HUES64 (cell line): ENCODE results near the gene RNF213.

Source experiments
- H3K27ac ChIP-seq: 2 replicates; pipeline ENCODE4 v1.7.0; 2013; ENCODE audit warnings: low read depth, low read length, inconsistent platforms
- H3K27me3 ChIP-seq: 2 replicates; pipeline ENCODE4 v1.6.1; 2013; ENCODE audit warnings: mild to moderate bottlenecking, low read length; ENCODE audit not compliant: insufficient read depth
- H3K36me3 ChIP-seq: 2 replicates; pipeline ENCODE4 v1.6.1; 2013; ENCODE audit warnings: mild to moderate bottlenecking, low read length; ENCODE audit not compliant: insufficient read depth
- H3K4me1 ChIP-seq: 2 replicates; pipeline ENCODE4 v1.6.1; 2013; ENCODE audit warnings: mild to moderate bottlenecking, low read length, moderate library complexity; ENCODE audit not compliant: insufficient read depth
- H3K4me3 ChIP-seq: 2 replicates; pipeline ENCODE4 v1.5.1; 2013; ENCODE audit warnings: mild to moderate bottlenecking, low read length, moderate library complexity
- H3K9ac ChIP-seq: 2 replicates; pipeline ENCODE4 v1.6.1; 2013; ENCODE audit warnings: mild to moderate bottlenecking, low read depth, low read length
- H3K9me3 ChIP-seq: 2 replicates; pipeline ENCODE4 v1.6.1; 2013; ENCODE audit warnings: low read depth, low read length; ENCODE audit not compliant: insufficient read depth
- WGBS: fragments of 150-250, 120-280 bp; methylation state at CpG from one replicate; pipeline ENCODE4 v1.1.7; 2013; ENCODE audit warnings: missing lambda C conversion rate; 5-methylcytosine and 5-hydroxymethylcytosine counted together

Gene RNF213

DNA sequence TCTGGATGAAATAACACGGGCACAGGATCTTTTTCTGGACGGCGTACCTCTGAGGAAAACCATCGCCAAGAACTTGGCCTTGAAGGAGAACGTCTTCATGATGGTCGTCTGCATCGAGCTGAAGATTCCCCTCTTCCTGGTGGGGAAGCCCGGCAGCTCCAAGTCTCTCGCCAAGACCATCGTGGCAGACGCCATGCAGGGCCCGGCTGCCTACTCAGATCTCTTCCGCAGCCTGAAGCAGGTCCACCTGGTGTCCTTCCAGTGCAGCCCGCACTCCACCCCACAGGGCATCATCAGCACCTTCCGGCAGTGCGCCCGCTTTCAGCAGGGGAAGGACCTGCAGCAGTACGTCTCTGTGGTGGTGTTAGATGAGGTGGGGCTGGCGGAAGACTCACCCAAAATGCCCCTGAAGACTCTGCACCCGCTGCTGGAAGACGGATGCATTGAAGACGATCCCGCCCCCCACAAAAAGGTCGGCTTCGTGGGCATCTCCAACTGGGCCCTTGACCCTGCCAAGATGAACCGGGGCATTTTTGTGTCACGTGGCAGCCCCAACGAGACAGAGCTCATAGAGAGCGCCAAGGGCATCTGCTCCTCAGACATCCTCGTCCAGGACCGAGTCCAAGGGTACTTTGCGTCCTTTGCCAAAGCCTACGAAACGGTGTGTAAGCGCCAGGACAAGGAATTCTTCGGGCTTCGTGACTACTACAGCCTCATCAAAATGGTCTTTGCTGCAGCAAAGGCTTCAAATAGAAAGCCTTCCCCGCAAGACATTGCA, 86.0 kb downstream of the RNF213 start:
- Histone ChIP-seq H3K4me1 (no peaks in the 10 kb centered on the region), H3K36me3 (peaks cover 89% of the 10 kb centered on the region), H3K9me3 (no peaks in the 10 kb centered on the region), H3K4me3 (no peak overlapping the region), H3K27ac (no peak overlapping the region), H3K9ac (no peak overlapping the region), H3K27me3 (no peaks in the 10 kb centered on the region)
- WGBS: 96% methylated on average over 38 of the region's 38 CpGs

DNA sequence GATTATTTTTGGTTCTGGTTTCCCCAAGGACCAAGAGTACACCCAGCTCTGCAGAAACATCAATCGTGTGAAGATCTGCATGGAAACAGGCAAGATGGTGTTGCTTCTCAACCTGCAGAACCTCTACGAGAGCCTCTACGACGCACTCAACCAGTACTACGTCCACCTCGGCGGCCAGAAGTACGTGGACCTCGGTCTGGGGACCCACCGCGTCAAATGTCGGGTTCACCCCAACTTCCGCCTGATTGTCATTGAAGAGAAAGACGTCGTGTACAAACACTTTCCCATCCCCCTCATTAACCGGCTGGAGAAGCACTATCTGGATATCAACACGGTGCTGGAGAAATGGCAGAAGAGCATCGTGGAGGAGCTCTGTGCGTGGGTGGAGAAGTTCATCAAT, 86.9 kb downstream of the RNF213 start:
- Histone ChIP-seq H3K9ac (no peak overlapping the region), H3K4me1 (no peaks in the 10 kb centered on the region), H3K9me3 (no peaks in the 10 kb centered on the region), H3K4me3 (no peak overlapping the region), H3K36me3 (peaks cover 92% of the 10 kb centered on the region), H3K27ac (no peak overlapping the region), H3K27me3 (no peaks in the 10 kb centered on the region)
- 97% methylated on average over 19 of the region's 19 CpGs for WGBS

DNA sequence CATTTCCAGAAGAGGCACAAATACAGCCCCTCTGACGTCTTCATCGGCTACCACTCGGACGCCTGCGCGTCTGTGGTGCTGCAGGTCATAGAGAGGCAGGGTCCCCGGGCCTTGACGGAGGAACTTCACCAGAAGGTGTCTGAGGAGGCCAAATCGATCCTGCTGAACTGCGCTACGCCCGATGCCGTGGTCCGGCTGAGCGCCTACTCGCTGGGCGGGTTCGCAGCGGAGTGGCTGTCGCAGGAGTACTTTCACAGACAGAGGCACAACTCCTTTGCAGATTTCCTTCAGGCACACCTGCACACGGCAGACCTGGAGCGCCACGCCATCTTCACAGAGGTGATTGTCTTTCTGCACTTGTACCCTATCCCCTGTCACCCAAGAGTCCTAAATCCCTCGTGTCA, 87.3 kb downstream of the RNF213 start:
- Histone ChIP-seq H3K36me3 (peaks cover 96% of the 10 kb centered on the region), H3K27me3 (no peaks in the 10 kb centered on the region), H3K4me3 (no peak overlapping the region), H3K27ac (no peak overlapping the region), H3K9me3 (no peaks in the 10 kb centered on the region), H3K4me1 (no peaks in the 10 kb centered on the region), H3K9ac (no peak overlapping the region)
- WGBS: 97% methylated on average over 24 of the region's 24 CpGs

DNA sequence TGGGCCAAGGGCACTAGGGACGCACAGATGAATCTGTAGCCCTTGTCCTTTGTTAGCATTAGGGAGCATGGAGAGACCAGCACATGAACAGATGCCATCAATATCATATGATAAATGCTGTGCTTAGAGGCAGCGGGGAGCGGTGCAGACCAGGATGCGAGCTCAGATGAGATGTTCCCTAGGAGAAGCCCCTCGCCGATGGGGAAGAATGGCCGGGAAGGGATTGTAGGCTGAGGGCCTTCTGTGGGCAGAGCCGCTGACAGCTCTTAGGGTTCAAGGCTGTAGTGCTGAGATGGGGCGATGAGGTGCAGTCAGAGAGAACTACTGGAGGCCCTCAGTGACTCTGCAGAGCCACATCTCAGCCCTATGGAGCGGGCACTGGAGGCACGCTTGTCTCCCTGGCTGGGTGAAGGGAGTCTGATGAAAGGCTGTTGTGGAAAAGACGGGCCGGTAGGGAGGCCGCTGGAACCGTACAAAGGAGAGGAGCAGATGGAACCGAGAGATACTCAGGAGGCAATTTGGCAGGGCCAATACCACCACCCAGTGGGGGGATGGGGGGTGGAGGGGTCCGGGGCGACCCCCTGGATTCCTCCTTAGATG, 88.0 kb downstream of the RNF213 start:
- Histone ChIP-seq H3K9ac (no peak overlapping the region), H3K36me3 (peaks cover 96% of the 10 kb centered on the region), H3K4me3 (no peak overlapping the region), H3K9me3 (no peaks in the 10 kb centered on the region), H3K27ac (no peak overlapping the region), H3K4me1 (no peaks in the 10 kb centered on the region), H3K27me3 (no peaks in the 10 kb centered on the region)
- 94% methylated on average over 18 of the region's 18 CpGs for WGBS

DNA sequence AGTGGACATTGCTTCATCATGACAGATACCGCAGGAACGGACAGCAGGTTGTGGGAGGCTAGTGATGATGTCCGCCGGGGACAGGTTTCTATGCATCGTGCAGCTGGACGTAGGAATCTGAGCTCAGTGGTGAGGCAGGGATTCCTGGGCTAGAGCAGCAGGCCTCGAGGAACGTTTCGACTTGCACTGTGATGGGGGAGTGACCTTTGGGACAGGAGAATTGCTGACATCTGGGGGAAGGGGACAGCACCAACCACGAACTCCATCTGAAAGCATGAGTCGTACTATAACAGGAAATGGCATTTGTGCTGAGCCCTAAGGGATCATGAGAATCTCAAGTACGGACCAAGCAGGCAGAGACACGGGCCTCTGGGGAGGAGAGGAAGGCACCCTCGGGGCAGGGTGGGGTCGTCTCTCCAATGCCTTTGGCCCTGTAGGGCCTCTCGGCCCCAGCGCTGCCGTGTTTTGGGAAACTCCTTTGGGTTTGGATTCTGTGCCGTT, 88.5 kb downstream of the RNF213 start:
- peaks cover 96% of the 10 kb centered on the region for H3K36me3 ChIP-seq
- 89% methylated on average over 19 of the region's 19 CpGs for WGBS
- H3K9ac ChIP-seq: no peak overlapping the region
- H3K27ac ChIP-seq: no peak overlapping the region
- H3K4me3 ChIP-seq: no peak overlapping the region
- H3K4me1 ChIP-seq: no peaks in the 10 kb centered on the region
- no peaks in the 10 kb centered on the region for H3K9me3 ChIP-seq
- no peaks in the 10 kb centered on the region for H3K27me3 ChIP-seq

DNA sequence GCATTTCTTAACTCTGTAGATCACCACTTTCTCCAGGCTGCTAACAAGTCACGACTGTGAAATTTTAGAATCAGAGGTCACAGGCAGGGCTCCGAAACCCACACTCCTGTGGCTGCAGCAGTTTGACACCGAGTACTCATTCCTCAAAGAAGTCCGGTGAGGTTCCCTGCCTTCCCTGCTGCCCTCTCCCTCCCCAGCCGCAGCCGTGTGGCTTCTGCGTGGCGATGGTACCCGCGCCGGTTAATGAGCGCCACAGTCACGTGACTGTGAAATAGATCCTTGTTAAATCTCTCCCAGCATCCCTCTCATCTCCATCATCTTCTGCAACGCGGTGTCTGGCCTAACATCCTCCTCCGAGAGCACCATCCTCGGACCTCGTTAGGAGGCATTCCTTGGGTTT, 89.1 kb downstream of the RNF213 start:
- 94% methylated on average over 18 of the region's 18 CpGs for WGBS
- H3K27ac ChIP-seq: no peak overlapping the region

DNA sequence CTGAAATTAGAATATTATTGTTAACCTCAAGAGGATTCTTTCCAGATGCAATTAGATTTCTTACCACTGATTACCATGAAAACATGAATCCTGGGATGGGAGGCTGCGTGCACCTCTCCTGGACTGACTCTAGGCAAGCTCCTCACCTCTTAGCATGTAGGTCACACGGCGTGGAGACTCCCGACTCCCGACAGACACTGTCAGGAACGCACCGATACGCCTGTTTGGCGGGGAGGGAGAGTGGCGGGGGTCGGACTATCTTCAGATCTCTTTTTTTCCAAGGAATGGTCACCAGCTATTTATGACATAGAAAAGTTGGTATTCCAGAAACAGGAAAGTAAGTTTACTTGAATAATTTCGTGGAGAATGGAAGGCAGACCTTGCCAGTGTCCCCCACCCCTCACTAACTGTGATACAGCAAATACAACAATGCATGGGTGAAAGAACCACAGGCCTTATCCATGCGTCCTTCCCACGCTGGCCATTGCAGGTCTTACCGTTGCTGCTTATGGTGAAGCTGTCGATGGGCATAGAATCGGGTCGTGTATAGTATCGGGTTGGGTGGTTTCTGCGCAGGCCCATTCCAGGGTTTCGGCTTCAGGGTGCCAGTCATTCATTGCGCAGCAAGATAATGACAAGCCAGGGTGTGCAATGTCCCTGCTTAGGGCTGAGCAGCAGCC, 91.7 kb downstream of the RNF213 start:
- Histone ChIP-seq H3K9me3 (no peaks in the 10 kb centered on the region), H3K4me3 (no peak overlapping the region), H3K36me3 (peaks cover 77% of the 10 kb centered on the region), H3K4me1 (no peaks in the 10 kb centered on the region), H3K27ac (no peak overlapping the region), H3K27me3 (no peaks in the 10 kb centered on the region), H3K9ac (no peak overlapping the region)
- 96% methylated on average over 22 of the region's 22 CpGs for WGBS

More for the DNA sequence above, 89.1 kb downstream of the RNF213 start:
- H3K36me3 ChIP-seq: peaks cover 96% of the 10 kb centered on the region
- no peak overlapping the region for H3K9ac ChIP-seq
- no peak overlapping the region for H3K4me3 ChIP-seq
- H3K4me1 ChIP-seq: no peaks in the 10 kb centered on the region
- H3K9me3 ChIP-seq: no peaks in the 10 kb centered on the region
- no peaks in the 10 kb centered on the region for H3K27me3 ChIP-seq

DNA sequence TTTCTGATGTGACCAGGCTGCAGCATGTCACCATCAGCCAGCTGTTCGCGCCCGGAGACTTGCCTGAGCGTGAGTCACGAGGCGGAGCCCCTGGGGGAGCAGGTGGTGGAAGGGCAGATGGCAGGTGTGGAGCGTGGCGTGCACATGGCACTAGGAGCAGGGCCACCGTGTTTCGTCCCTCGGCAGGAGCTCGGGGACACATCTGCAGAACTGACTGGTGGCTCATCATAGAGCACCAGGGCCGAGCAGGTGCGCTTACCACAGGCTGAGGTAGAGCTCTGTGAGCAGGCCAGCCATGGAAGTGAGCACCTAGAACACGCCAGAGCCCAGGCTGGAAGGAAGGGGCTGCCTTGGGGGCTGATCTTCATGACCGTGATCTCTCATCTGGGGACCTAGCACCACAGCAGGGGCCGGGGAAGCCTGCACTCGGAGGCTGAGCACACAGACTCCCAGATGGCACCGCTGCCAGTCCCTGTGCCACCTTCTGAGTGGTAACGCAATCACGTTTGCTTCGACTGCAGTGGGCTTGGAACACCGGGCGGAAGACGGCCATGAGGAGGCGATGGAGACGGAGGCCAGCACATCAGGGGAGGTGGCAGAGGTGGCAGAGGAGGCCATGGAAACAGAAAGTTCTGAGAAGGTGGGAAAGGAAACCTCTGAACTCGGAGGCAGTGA, 92.5 kb downstream of the RNF213 start:
- H3K9ac ChIP-seq: no peak overlapping the region
- H3K27ac ChIP-seq: no peak overlapping the region
- no peak overlapping the region for H3K4me3 ChIP-seq
- no peaks in the 10 kb centered on the region for H3K9me3 ChIP-seq
- H3K4me1 ChIP-seq: no peaks in the 10 kb centered on the region
- peaks cover 76% of the 10 kb centered on the region for H3K36me3 ChIP-seq
- WGBS: 95% methylated on average over 28 of the region's 28 CpGs
- no peaks in the 10 kb centered on the region for H3K27me3 ChIP-seq

DNA sequence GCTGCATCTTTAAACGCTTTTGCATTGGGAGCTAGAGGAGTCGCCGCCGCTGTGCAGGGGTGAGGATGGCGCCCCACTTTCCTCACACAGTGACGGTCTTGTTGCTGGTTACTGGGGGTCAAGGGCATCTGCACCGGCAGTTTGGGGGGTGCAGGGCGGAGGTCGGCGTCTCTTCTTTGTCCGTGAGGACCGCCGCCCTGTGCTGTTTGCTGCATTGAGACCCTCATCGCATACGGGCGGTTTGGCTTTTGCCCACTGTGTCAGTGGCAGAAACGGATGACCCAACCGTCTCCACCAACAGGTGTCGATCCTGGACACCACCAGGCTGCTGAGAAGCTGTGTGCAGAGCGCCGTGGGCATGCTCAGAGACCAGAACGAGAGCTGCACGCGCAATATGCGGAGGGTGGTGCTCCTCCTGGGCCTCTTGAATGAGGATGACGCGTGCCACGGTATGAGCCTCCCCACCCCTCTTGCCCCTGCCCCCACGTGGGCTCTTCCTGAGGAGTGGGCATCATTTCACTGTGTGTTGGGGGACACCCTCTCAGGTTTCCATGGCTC, 93.1 kb downstream of the RNF213 start:
- H3K27me3 ChIP-seq: no peaks in the 10 kb centered on the region
- no peaks in the 10 kb centered on the region for H3K4me1 ChIP-seq
- WGBS: 93% methylated on average over 29 of the region's 29 CpGs
- H3K27ac ChIP-seq: no peak overlapping the region
- no peaks in the 10 kb centered on the region for H3K9me3 ChIP-seq
- no peak overlapping the region for H3K4me3 ChIP-seq
- H3K36me3 ChIP-seq: peaks cover 73% of the 10 kb centered on the region
- no peak overlapping the region for H3K9ac ChIP-seq

DNA sequence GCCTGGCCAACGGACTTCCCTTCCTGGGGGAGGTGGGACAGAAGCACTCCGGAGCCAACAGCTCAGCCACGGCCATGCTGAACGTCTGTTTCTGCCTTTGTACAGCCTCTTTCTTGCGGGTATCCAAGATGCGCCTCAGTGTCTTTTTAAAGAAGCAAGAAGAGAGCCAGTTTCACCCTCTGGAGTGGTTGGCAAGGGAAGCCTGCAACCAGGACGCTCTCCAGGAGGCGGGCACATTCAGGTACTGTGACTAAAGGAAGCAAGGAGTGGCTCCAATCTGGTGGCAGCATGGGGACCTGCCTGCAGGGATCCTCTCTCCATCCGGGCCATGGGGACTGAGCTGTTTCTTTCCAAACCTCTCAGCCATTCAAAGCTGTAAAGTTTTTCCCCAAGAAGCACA, 93.7 kb downstream of the RNF213 start:
- H3K9ac ChIP-seq: no peak overlapping the region
- H3K27ac ChIP-seq: no peak overlapping the region
- H3K27me3 ChIP-seq: no peaks in the 10 kb centered on the region
- H3K36me3 ChIP-seq: peaks cover 75% of the 10 kb centered on the region
- 92% methylated on average over 9 of the region's 9 CpGs for WGBS
- no peak overlapping the region for H3K4me3 ChIP-seq
- H3K4me1 ChIP-seq: no peaks in the 10 kb centered on the region
- no peaks in the 10 kb centered on the region for H3K9me3 ChIP-seq
